Measurements from ENCODE around the gene SAMD11. TPM values are rescaled to one million over a fixed set of nuclear protein-coding genes. Genes with fewer than 3 reads are reported as not detected.

Gene SAMD11
- total and polyA plus RNA-seq, 10 of the 15 experiments (the other 5 are each of a cell fraction or from before 2014, with no cell fraction given) = 0.04 to 0.31 (median 0.19) TPM; not detected in 6

GRCh38 chr1:958823-959730, 35.4 kb downstream of the SAMD11 start, which contains the start of gene NOC2L (continued):
- TF ChIP-seq MEF2A (IDR thresholded peaks at IDR 0.05; ENCODE audit: insufficient read depth, low read depth, low read length) (no peak), SMC3 (IDR thresholded peaks at IDR 0.05; ENCODE audit: borderline replicate concordance, low read length) (no peak), HCFC1 (IDR thresholded peaks at IDR 0.05; ENCODE audit: low read length) (peak; percentile 63), SP1 (IDR thresholded peaks at IDR 0.05; ENCODE audit: low read depth, low read length) (peak; percentile 71), IKZF1 (conservative IDR thresholded peaks at IDR 0.05) (peak; percentile 63), SMAD5 (IDR thresholded peaks at IDR 0.05; ENCODE audit: low read depth) (no peak), SIX5 (IDR thresholded peaks at IDR 0.05; ENCODE audit: low read depth, low read length, severe bottlenecking) (peak; percentile 37), HDAC2 (IDR thresholded peaks at IDR 0.05) (0 out of 2 replicates have a peak, but pooled peaks have one; percentile 76), ZBED1 (IDR thresholded peaks at IDR 0.05; ENCODE audit: borderline replicate concordance) (no peak), ATF3 (IDR thresholded peaks at IDR 0.05; ENCODE audit: borderline replicate concordance, extremely low read depth, low read depth, low read length) (no peak), USF2 (IDR thresholded peaks at IDR 0.05; ENCODE audit: borderline replicate concordance, low read depth, low read length) (no peak), ZBTB40 (IDR thresholded peaks at IDR 0.05; ENCODE audit: borderline replicate concordance) (peak; percentile 89), ZNF687 (IDR thresholded peaks at IDR 0.05) (no peak), CHD2 (IDR thresholded peaks at IDR 0.05; ENCODE audit: borderline replicate concordance, low read depth, low read length) (0 out of 2 replicates have a peak, but pooled peaks have one; percentile 17), CREM (IDR thresholded peaks at IDR 0.05; ENCODE audit: low read depth) (no peak), MXI1 (IDR thresholded peaks at IDR 0.05; ENCODE audit: low read depth, low read length) (peak; percentile 76), NFXL1 (IDR thresholded peaks at IDR 0.05; ENCODE audit: borderline replicate concordance) (no peak), EZH2 (IDR thresholded peaks at IDR 0.05; ENCODE audit: borderline replicate concordance, control insufficient read depth, low read depth, low read length) (no peak), IRF3 (IDR thresholded peaks at IDR 0.05) (no peak)
